Upper lobe of left lung (tissue), 4 donors: ENCODE results near the gene CNTNAP2.

Source experiments
- CTCF ChIP-seq, 6 experiments: fragments of 450-650 bp in 4 of 6; fragments of 200-600 bp in 2 of 6; sonication (generic) in 2 of 6; IDR thresholded peaks; one replicate each; pipeline ENCODE4 v1.5.1; 2016 to 2019; ENCODE audit warnings: antibody characterized with exemption in 6 of 6
- EP300 ChIP-seq, 4 donors: sonication (generic); formaldehyde crosslinking; IDR thresholded peaks; one replicate each; pipeline ENCODE4 v1.5.1; 2017; ENCODE audit warnings: antibody characterized with exemption in 4 of 4, control low read depth in 2 of 4
- POLR2A ChIP-seq, 4 donors: fragments of 450-650 bp; IDR thresholded peaks; one replicate each; pipeline ENCODE4 v1.5.1; 2016 to 2017; ENCODE audit warnings: antibody characterized with exemption in 4 of 4, mild to moderate bottlenecking in 2 of 4

GRCh38 chr7:148374396-148375259 is 2258.0 kb downstream of the CNTNAP2 start:
- TF ChIP-seq POLR2A (IDR thresholded peaks at IDR 0.05) (no peak), CTCF (IDR thresholded peaks at IDR 0.05) (no peak), EP300 (IDR thresholded peaks at IDR 0.05) (no peak)
